M059J (cell line): ENCODE results near the gene ARMCX5. TPM values are rescaled to one million over a fixed set of nuclear protein-coding genes. Genes with fewer than 3 reads are reported as not detected.

Source experiments
- DNase-seq: peaks from one replicate; pipeline ENCODE4 v3.0.0-alpha.2; 2012; ENCODE audit warnings: low read depth
- total RNA-seq: library from RNA; depleted of rRNA; stranded (reverse); fragments of >200 nt; shearing (Covaris generic); gene quantifications from 2 replicates; pipeline ENCODE4 v1.2.3, GENCODE V29; 2014; rRNA removed

Gene ARMCX5
- 14.1 and 16.5 TPM in 2 replicates for total RNA-seq

GRCh38 chrX:102599084-102599950 lies at the start of gene ARMCX5:
Gene ARMCX5, plus strand, starts transcription at chrX:102599515. Its CDS starts 2,627 bp downstream, at chrX:102602142.
- DNase-seq, result peak; percentile 88

- no peak for DNase-seq
Measured at GRCh38 chrX:102558607-102559006, 40.7 kb upstream of the ARMCX5 start.

DNA sequence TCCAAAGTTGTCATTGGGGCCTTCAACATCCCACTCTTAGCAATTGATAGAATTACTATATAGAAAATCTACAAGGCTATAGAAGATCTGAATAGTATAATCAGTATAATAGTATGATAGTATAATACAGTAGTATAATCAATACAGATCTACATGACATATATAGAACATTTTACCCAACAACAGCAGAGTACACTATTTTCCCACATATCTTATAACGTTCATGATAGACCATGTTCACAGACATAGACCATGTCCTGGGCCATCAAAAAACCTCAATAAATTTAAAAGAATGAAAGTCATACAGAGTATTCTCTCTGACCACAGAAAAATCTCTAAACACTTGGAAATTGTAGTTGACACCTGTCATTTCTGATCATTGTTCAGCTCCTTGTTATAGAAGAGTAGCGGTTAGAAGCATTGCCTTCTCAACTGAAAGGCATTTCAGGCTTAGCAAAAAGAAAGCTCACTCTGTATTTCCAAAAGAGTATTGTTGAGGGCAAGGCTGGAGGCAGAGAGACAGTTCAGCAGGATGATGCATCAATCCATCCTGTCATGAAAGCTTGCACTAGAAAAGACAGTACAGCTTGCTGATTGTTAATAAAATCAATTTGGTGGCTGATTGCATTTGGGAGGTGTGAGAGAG lies 38.8 kb upstream of the ARMCX5 start:
- DNase-seq, result no peak

DNA sequence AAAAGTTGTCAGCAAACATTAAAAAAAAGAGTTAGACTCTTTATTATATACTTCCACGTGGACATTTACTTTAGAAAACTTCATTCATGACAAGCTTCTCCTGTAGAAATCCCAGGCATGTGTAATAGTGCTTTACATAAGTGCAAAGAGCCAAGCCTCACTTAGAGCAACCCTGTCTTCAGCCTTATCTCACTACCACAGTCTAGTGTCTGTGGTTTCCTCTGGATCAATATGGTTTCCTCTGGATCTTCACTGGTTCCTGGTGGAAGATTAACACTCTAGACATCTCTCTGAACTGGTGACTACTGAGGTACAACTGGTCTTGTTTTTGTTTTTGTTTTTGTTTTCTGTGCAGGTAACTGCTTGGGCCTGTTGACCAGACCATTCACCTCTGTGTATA lies 18.4 kb upstream of the ARMCX5 start:
- DNase-seq, result no peak

DNA sequence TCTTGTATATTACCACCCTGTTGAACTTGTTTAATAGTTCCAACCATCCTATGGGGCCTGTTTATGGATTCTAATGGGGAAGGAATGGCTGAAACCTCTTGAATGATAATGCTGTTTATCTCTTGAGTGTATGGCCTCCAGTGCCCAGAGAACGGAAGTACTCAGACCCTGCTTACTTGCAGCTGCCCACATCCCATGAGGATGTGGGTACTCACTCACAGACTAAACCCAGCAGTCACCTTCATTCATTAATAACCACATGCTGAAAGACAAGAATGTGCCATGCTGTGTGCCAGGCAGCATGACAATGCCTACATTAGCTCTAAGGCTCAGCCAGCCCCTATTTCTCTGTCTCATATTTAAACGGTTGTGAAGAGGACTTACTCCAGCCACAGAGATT lies 5.9 kb upstream of the ARMCX5 start:
- DNase-seq, result no peak

DNA sequence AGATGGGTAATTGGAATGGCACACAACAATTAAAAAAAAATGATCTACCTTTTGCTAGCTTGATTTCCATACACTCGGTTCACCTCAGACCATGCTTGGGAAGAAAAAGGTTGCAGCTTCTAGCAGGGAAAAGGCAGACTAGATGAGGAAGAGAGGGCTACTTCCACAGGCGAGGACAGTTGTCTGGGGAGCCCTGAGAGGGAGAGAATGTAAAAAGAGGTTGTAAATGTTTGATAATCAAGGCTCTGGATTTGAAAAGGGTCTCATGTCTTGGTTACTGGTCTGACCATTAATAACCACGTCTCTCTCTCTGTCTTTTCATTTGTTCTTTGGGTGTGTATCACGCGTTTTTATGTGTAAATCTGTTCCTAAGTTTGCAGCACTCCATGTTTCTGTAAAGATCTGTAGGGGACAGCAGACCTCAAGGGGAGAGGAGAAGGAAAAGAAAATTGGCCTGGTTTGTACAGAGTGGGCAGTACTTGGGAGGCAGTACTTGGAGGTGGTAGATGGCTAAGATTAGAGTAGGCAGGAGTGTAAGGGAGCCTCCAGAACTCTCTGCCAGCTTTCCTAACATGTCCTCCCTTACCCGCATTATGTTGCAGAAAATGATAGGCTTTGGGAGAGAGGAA lies 750 bp downstream of the ARMCX5 start:
- peak; percentile 44 for DNase-seq

GRCh38 chrX:102604327-102604726 lies 5.0 kb downstream of the ARMCX5 start:
- no peak for DNase-seq

DNA sequence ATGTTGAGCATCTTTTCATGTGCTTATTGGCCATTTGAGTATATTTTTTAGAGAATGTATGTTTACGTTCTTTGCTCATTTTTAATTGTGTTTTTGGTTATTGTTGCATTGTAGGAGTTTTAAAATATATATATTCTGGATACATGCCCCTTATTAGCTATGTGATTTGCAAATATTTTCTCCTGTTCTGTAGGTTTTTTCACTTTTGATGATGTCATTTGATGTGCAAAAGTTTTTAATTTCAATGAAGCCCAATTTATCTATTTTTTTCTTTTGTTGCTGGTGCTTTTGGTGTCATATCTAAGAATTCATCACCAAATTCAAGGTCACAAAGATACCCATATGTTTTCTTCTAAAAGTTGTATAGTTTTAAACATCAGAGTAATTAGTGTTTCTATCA lies 6.8 kb downstream of the ARMCX5 start:
- DNase-seq, result no peak

- DNase-seq, result no peak
Measured at GRCh38 chrX:102610905-102611304, 11.6 kb downstream of the ARMCX5 start.

DNA sequence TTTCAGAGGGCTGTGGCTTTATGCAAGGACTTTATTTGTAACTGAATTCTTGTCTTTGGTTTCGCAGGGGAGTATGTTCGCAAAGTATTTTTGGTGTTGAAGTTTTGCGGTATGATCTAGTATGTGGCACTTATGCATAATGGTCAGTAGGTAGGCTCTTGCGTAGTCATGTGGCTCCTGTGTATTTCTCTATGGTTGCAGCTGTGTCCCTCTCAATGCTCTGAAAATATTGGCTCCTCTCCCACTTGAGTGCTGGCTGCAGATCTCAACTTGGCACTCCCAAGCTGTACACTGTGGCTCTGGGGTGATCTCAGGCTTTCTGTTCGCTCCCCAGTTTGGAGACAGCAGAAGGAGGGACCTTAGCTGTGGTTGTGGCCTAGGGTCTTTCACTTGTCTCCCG lies 24.8 kb downstream of the ARMCX5 start:
- DNase-seq, result no peak

- no peak for DNase-seq
Measured at GRCh38 chrX:102627640-102628039, 28.3 kb downstream of the ARMCX5 start.

DNA sequence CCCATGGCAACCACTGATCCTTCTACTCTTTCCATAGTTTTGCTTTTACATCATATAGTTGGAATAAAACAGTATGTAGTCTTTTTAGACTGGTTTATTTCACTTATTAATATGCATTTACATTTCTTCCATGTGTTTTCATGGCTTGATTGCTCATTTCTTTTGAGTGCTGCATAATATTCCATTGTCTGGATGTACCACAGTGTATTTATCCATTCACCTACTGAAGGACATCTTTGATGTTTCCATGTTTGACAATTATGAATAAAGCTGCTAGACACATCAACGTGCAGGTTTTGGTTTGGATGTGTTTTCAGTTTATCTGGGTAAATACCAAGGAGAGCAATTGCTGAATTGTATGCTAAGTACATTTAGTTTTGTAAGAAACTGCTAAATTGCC lies 38.2 kb downstream of the ARMCX5 start:
- no peak for DNase-seq

DNA sequence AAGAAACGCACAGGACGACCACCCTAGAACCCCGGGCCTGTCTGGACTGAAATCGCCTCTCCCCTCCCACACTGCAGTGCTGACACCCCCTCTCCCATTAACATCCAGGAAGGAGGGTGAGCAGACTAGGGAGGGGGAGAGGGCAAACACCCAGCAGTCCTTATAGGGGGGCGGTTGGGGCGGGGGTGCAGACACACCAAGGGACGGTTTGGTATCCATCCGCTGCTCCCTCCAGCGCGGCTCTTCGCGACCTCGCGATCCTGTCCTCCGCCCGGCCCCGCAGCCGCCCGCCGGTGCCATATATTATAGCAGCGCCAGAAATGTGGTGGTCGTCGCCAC lies 51.6 kb downstream of the ARMCX5 start:
- DNase-seq, result no peak

DNA sequence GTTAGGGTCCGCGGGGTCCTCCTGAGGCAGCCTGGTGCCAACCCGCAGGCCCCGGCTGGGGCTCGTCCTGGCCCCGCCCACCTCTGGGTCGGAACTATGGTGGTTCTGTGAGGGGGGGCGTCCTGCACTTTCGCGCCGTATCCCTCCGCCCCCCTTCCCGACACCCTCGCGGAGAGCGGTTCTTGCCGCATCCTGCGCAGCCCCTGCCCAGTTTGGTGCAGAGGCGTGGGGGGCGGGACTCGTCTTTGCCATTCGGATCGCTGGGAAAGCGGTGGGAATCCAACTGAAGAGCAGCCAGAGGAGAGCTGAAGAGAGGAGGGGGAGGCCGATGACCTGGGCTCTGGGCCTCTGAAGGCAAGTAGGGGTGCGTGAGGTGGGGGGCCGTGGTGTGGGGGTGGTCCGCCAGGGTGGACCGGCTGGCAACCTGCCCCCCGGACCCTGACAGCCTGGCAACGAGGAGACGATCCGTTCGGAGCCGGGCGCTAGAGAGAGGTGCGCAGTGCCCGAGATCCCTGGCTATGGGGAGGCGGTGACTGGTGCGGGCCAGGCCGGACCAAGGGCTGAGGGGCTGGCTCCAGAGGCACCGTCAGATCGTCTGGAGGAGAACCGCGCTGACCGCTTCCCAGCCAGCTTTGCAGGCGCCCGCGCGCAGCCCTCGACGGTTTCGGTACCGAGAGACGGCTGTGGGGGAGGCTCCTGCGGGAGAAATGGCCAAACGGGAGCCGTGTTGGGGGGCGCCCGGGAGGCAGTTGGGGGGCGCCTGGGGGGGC lies 52.1 kb downstream of the ARMCX5 start, which contains the start of gene GPRASP1:
TSS of gene GPRASP1 (plus strand) at position 242 of the 770 bp plus-strand sequence. CDS start 2,431 bp downstream, outside the sequence.
- peak; percentile 14 for DNase-seq

- no peak for DNase-seq
Measured at GRCh38 chrX:102652031-102652688, 52.8 kb downstream of the ARMCX5 start.

Other genes starting within 250 kb of the ARMCX5 start
- gene NXF2B, start 159.5 kb upstream of the ARMCX5 start, total RNA-seq, result 0.02 and 0.42 TPM in 2 replicates
- gene TCP11X2, start 127.7 kb upstream of the ARMCX5 start, total RNA-seq, result not detected in 2 replicates
- 13.7 and 21.5 TPM in 2 replicates for gene TMSB15A, start 82.8 kb upstream of the ARMCX5 start, total RNA-seq
- 0.27 and 0.52 TPM in 2 replicates for gene GPRASP1, start 52.0 kb downstream of the ARMCX5 start, total RNA-seq
- 9.3 and 22.3 TPM in 2 replicates for gene GPRASP2, start 112.9 kb downstream of the ARMCX5 start, total RNA-seq
- 3.8 and 8.6 TPM in 2 replicates for gene GPRASP3, start 121.2 kb downstream of the ARMCX5 start, total RNA-seq